Right cardiac atrium (tissue), 5 donors: ENCODE data around the gene RAC3. TPM values are rescaled to one million over a fixed set of nuclear protein-coding genes. Genes with fewer than 3 reads are reported as not detected.

Experiments
- ATAC-seq, 2 donors: fragments of 200-7000 bp; cut with Tn5 transposase; one replicate each; pipeline versions ENCODE4 v1.8.0 to v1.9.1; 2020; ENCODE audit warnings: moderate library complexity in 2 of 2, mild to moderate bottlenecking in 1 of 2
- DNase-seq, 3 donors: peaks; one replicate each; pipeline ENCODE4 v3.0.0-alpha.2; 2020
- H3K27ac ChIP-seq: one replicate; pipeline ENCODE4 v1.5.1; 2013; ENCODE audit warnings: mild to moderate bottlenecking, low read length, control low read depth, moderate library complexity
- H3K27me3 ChIP-seq: one replicate; pipeline ENCODE4 v1.6.1; 2013; ENCODE audit not compliant: control insufficient read depth, insufficient read depth
- H3K4me1 ChIP-seq: one replicate; pipeline ENCODE4 v1.6.1; 2013; ENCODE audit warnings: low read length; ENCODE audit not compliant: control insufficient read depth, insufficient read depth
- H3K4me3 ChIP-seq: one replicate; pipeline ENCODE4 v1.5.1; 2013; ENCODE audit warnings: low read length, control low read depth
- H3K9me3 ChIP-seq: one replicate; pipeline ENCODE4 v1.6.1; 2013; ENCODE audit warnings: low read length; ENCODE audit not compliant: control insufficient read depth
- WGBS: extraction: QIAGEN DNeasy Blood & Tissue Kit; methylation state at CpG from one replicate; pipeline ENCODE4 v1.1.7; 2013; 5-methylcytosine and 5-hydroxymethylcytosine counted together
- intact Hi-C, 4 donors: fragments of 100-400 bp; cut with DNase I; formaldehyde crosslinking; loops; one replicate each; pipeline versions ENCODE4 v1.11.0 to v1.14.0; 2022 to 2023
- polyA plus RNA-seq: library from polyadenylated mRNA; stranded (reverse); fragments of 200-250 nt; gene quantifications from one replicate; pipeline ENCODE4 v1.2.3, GENCODE V29; 2013
- total RNA-seq, 4 donors: library from RNA; stranded (reverse); fragmentation: NEBNext Ultra II Directional; extraction: Animal tissue kit (Norgen Biotek cat#: 25700); gene quantifications; one replicate each; pipeline ENCODE4 v1.2.1, GENCODE V29; 2021
- donor health status: healthy with polysubstance abuse.
- donor health status: DM: no; HTN: yes; CAD: no.
- donor health status: DM: no; HTN: no; CAD: no.
- donor health status: DM: no; HTN: yes; CAD: no; lungs with severe emphysema.
- donor health status: DM: yes; HTN: yes; CAD: no.

Gene RAC3
- total and polyA plus RNA-seq, 5 donors = 1.0 to 2.4 (median 1.6) TPM

GRCh38 chr17:82029391-82029790, 2.1 kb upstream of the RAC3 start:
- Histone ChIP-seq H3K4me3 (no peak overlapping the region), H3K9me3 (no peaks in the 10 kb centered on the region), H3K27ac (no peak overlapping the region), H3K4me1 (no peaks in the 10 kb centered on the region), H3K27me3 (no peaks in the 10 kb centered on the region)
- 95% methylated on average over 16 of the region's 16 CpGs for WGBS
- intact Hi-C loops = loop anchor here in 1 of 4 donors (5.0 kb wide), 1 partner anchor 123 kb away; no protein-coding TSS in a partner anchor
- ATAC-seq (no peak), DNase-seq (no peak)

GRCh38 chr17:82029990-82030469, 1.4 kb upstream of the RAC3 start:
- peak in 1 of 2 donors; percentile 4 for ATAC-seq
- H3K4me3 ChIP-seq = no peak overlapping the region
- intact Hi-C loops = loop anchor here in 3 of 4 donors (2.0 to 5.0 kb wide), 2 partner anchors 122 to 125 kb away; no protein-coding TSS in a partner anchor
- no peaks in the 10 kb centered on the region for H3K27me3 ChIP-seq
- DNase-seq = no peak
- 67% methylated on average over 31 of the region's 31 CpGs for WGBS
- H3K9me3 ChIP-seq = no peaks in the 10 kb centered on the region
- no peaks in the 10 kb centered on the region for H3K4me1 ChIP-seq
- no peak overlapping the region for H3K27ac ChIP-seq

- Histone ChIP-seq H3K27me3 (no peaks in the 10 kb centered on the region), H3K27ac (no peak overlapping the region), H3K4me1 (no peaks in the 10 kb centered on the region), H3K9me3 (no peaks in the 10 kb centered on the region), H3K4me3 (peak overlapping the region; percentile 23)
- 1% methylated on average over 94 of the region's 94 CpGs for WGBS
- ATAC-seq (peak; percentile 74 to 81), DNase-seq (peak; percentile 85 to 94 (median 92))
- intact Hi-C loops = loop anchor here in 2 of 4 donors (2.0 kb wide), 1 partner anchor 124 kb away; no protein-coding TSS in a partner anchor
Observed at GRCh38 chr17:82030470-82031302, 792 bp upstream of the RAC3 start.

- H3K4me1 ChIP-seq = peaks cover 4% of the 10 kb centered on the region
- intact Hi-C loops = loop anchor here in 3 of 4 donors (2.0 kb wide), 2 partner anchors 121 to 123 kb away; no protein-coding TSS in a partner anchor
- H3K27ac ChIP-seq = no peak overlapping the region
Observed at GRCh38 chr17:82031885-82032627, 578 bp downstream of the RAC3 start.

GRCh38 chr17:82033359-82034085, 2.0 kb downstream of the RAC3 start:
- ATAC-seq = no peak
- Histone ChIP-seq H3K4me3 (no peak overlapping the region), H3K4me1 (peaks cover 4% of the 10 kb centered on the region), H3K27ac (no peak overlapping the region), H3K9me3 (no peaks in the 10 kb centered on the region), H3K27me3 (no peaks in the 10 kb centered on the region)
- 94% methylated on average over 38 of the region's 38 CpGs for WGBS
- DNase-seq = no peak
- intact Hi-C loops = loop anchor here in 1 of 4 donors (2.0 kb wide), 1 partner anchor 119 kb away; no protein-coding TSS in a partner anchor

More at GRCh38 chr17:82031885-82032627, 578 bp downstream of the RAC3 start:
- WGBS = 11% methylated on average over 59 of the region's 59 CpGs
- Histone ChIP-seq H3K9me3 (no peaks in the 10 kb centered on the region), H3K27me3 (no peaks in the 10 kb centered on the region), H3K4me3 (peak overlapping the region; percentile 23)
- no peak for DNase-seq
- ATAC-seq = no peak

- H3K4me3 ChIP-seq = no peak overlapping the region
- intact Hi-C loops = no loop called here
- no peaks in the 10 kb centered on the region for H3K27me3 ChIP-seq
- H3K4me1 ChIP-seq = peaks cover 4% of the 10 kb centered on the region
- no peaks in the 10 kb centered on the region for H3K9me3 ChIP-seq
- DNase-seq = no peak
- no peak for ATAC-seq
- 83% methylated on average over 23 of the region's 23 CpGs for WGBS
- no peak overlapping the region for H3K27ac ChIP-seq
Observed at GRCh38 chr17:82034371-82035011, 3.0 kb downstream of the RAC3 start.

GRCh38 chr17:82035488-82035887, 4.0 kb downstream of the RAC3 start:
- Histone ChIP-seq H3K9me3 (no peaks in the 10 kb centered on the region), H3K4me1 (peaks cover 4% of the 10 kb centered on the region), H3K27ac (no peak overlapping the region), H3K27me3 (no peaks in the 10 kb centered on the region), H3K4me3 (no peak overlapping the region)
- WGBS = 92% methylated on average over 8 of the region's 8 CpGs
- DNase-seq (no peak), ATAC-seq (no peak)
- intact Hi-C loops = no loop called here

GRCh38 chr17:82035956-82036633, 4.6 kb downstream of the RAC3 start:
- no peaks in the 10 kb centered on the region for H3K27me3 ChIP-seq
- ATAC-seq = no peak
- no peak overlapping the region for H3K4me3 ChIP-seq
- no peak for DNase-seq
- H3K4me1 ChIP-seq = peaks cover 4% of the 10 kb centered on the region
- no peak overlapping the region for H3K27ac ChIP-seq
- intact Hi-C loops = no loop called here
- 93% methylated on average over 20 of the region's 20 CpGs for WGBS
- no peaks in the 10 kb centered on the region for H3K9me3 ChIP-seq

GRCh38 chr17:82036634-82037091, 5.2 kb downstream of the RAC3 start:
- intact Hi-C loops = no loop called here
- no peaks in the 10 kb centered on the region for H3K9me3 ChIP-seq
- DNase-seq (no peak), ATAC-seq (peak in 1 of 2 donors; percentile 4)
- no peaks in the 10 kb centered on the region for H3K27me3 ChIP-seq
- H3K4me1 ChIP-seq = peaks cover 4% of the 10 kb centered on the region
- H3K4me3 ChIP-seq = peak overlapping the region; percentile 73
- WGBS = 40% methylated on average over 23 of the region's 23 CpGs
- H3K27ac ChIP-seq = peak overlapping the region; percentile 96
